Hepatocyte (in vitro differentiated cells): ENCODE measurements around the gene NCAPD3. TPM values are rescaled to one million over a fixed set of nuclear protein-coding genes. Genes with fewer than 3 reads are reported as not detected.

ENCODE experiments used
- DNase-seq: peaks from one replicate; pipeline ENCODE4 v3.0.0-alpha.2; 2016; ENCODE audit warnings: low spot score
- H2AFZ ChIP-seq: fragments of 200-600 bp; sonication (generic); 2 replicates; pipeline ENCODE4 v1.6.0; 2016; ENCODE audit warnings: antibody characterized with exemption, mild to moderate bottlenecking
- H3K27ac ChIP-seq: fragments of 200-600 bp; sonication (generic); 2 replicates; pipeline ENCODE4 v1.5.1; 2016; ENCODE audit warnings: mild to moderate bottlenecking
- H3K27me3 ChIP-seq: fragments of 200-600 bp; sonication (generic); 2 replicates; pipeline ENCODE4 v1.6.1; 2016
- H3K36me3 ChIP-seq: fragments of 200-600 bp; sonication (generic); replicated peaks from 2 replicates; pipeline ENCODE4 v1.5.1; 2016; ENCODE audit warnings: low read depth; ENCODE audit not compliant: insufficient read depth
- H3K4me1 ChIP-seq: fragments of 200-600 bp; sonication (generic); 2 replicates; pipeline ENCODE4 v1.5.1; 2016; ENCODE audit warnings: mild to moderate bottlenecking, moderate library complexity; ENCODE audit not compliant: insufficient read depth
- H3K4me2 ChIP-seq: fragments of 200-600 bp; sonication (generic); 2 replicates; pipeline ENCODE4 v1.6.0; 2016
- H3K4me3 ChIP-seq: fragments of 200-600 bp; sonication (generic); 2 replicates; pipeline ENCODE4 v1.5.1; 2016; ENCODE audit warnings: mild to moderate bottlenecking
- H3K79me2 ChIP-seq: fragments of 200-600 bp; sonication (generic); 2 replicates; pipeline ENCODE4 v1.6.0; 2017; ENCODE audit warnings: mild to moderate bottlenecking
- H3K9me2 ChIP-seq: fragments of 200-600 bp; sonication (generic); replicated peaks from 2 replicates; pipeline ENCODE4 v1.6.0; 2017; ENCODE audit warnings: mild to moderate bottlenecking; ENCODE audit not compliant: insufficient read depth
- H3K9me3 ChIP-seq: fragments of 200-600 bp; sonication (generic); 2 replicates; pipeline ENCODE4 v1.5.1; 2016; ENCODE audit warnings: low read depth, mild to moderate bottlenecking
- H4K20me1 ChIP-seq: fragments of 200-600 bp; sonication (generic); 2 replicates; pipeline ENCODE4 v1.6.0; 2016; ENCODE audit warnings: mild to moderate bottlenecking; ENCODE audit not compliant: insufficient read depth, poor library complexity, severe bottlenecking
- EZH2 ChIP-seq: fragments of 200-600 bp; sonication (generic); IDR thresholded peaks from 2 replicates; pipeline ENCODE4 v1.6.1; 2016; ENCODE audit warnings: antibody characterized with exemption, mild to moderate bottlenecking, borderline replicate concordance
- EZH2phosphoT487 ChIP-seq: fragments of 200-600 bp; sonication (generic); IDR thresholded peaks from one replicate; pipeline ENCODE4 v1.6.1; 2018; ENCODE audit warnings: antibody characterized with exemption, mild to moderate bottlenecking, low read depth, moderate library complexity; ENCODE audit not compliant: unreplicated experiment, severe bottlenecking
- WGBS: methylation state at CpG from one replicate; pipeline ENCODE4 v1.1.6; 2016; ENCODE audit warnings: low lambda C conversion rate; ENCODE audit errors: missing lambda C conversion rate; 5-methylcytosine and 5-hydroxymethylcytosine counted together
- polyA plus RNA-seq: library from polyadenylated mRNA; unstranded; fragments of >200 nt; fragmentation: Nextera tagmentation; extraction: Ambion mirVana; gene quantifications from 2 replicates; pipeline ENCODE4 v1.2.1, GENCODE V29; 2016
- total RNA-seq: library from RNA; depleted of rRNA; stranded (reverse); fragments of >200 nt; gene quantifications from 2 replicates; pipeline ENCODE4 v1.2.3, GENCODE V29; 2014
- TF ChIP-seq, protein P1 (sequence below): fragments of 200-600 bp; sonication (generic); IDR thresholded peaks from 2 replicates; pipeline ENCODE4 v1.5.1; 2016; ENCODE audit warnings: antibody characterized with exemption, mild to moderate bottlenecking; ENCODE audit not compliant: poor library complexity

NCAPD3 gene
- total and polyA plus RNA-seq, 2 experiments from 2014 or later: 8.8 to 9.5 TPM

DNA sequence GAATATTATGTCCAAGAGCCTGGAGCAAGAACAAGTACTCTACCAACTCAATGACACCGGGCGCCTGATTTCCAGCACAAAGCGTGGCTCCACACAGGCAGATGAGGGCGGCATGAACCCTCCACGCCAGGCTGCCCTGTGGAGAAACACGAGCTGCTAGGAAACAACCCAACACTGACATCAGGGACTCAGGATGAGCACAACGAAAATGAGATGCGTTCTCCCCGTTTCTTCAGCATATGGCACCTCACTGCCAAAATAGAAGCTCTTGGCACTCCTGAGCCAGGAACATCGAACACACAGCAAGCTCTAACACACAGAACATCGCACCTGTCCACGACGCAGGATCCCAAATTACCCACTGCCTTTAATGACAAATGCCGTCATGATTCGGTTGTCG lies 68.3 kb downstream of the NCAPD3 start:
- Histone ChIP-seq H3K27me3 (no peaks in the 10 kb centered on the region), H3K4me3 (no peak overlapping the region), H3K4me1 (peaks cover 5% of the 10 kb centered on the region), H3K27ac (no peak overlapping the region), H3K4me2 (no peak overlapping the region), H3K9me2 (no peaks in the 10 kb centered on the region), H3K36me3 (no peaks in the 10 kb centered on the region), H3K9me3 (no peaks in the 10 kb centered on the region), H2AFZ (no peak overlapping the region), H3K79me2 (no peaks in the 10 kb centered on the region), H4K20me1 (no peaks in the 10 kb centered on the region)
- 88% methylated on average over 16 of the region's 16 CpGs for WGBS
- TF ChIP-seq, protein P1, sequence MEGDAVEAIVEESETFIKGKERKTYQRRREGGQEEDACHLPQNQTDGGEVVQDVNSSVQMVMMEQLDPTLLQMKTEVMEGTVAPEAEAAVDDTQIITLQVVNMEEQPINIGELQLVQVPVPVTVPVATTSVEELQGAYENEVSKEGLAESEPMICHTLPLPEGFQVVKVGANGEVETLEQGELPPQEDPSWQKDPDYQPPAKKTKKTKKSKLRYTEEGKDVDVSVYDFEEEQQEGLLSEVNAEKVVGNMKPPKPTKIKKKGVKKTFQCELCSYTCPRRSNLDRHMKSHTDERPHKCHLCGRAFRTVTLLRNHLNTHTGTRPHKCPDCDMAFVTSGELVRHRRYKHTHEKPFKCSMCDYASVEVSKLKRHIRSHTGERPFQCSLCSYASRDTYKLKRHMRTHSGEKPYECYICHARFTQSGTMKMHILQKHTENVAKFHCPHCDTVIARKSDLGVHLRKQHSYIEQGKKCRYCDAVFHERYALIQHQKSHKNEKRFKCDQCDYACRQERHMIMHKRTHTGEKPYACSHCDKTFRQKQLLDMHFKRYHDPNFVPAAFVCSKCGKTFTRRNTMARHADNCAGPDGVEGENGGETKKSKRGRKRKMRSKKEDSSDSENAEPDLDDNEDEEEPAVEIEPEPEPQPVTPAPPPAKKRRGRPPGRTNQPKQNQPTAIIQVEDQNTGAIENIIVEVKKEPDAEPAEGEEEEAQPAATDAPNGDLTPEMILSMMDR: no peak
- no peak for TF ChIP-seq EZH2
- TF ChIP-seq EZH2phosphoT487: no peak
- no peak for DNase-seq

DNA sequence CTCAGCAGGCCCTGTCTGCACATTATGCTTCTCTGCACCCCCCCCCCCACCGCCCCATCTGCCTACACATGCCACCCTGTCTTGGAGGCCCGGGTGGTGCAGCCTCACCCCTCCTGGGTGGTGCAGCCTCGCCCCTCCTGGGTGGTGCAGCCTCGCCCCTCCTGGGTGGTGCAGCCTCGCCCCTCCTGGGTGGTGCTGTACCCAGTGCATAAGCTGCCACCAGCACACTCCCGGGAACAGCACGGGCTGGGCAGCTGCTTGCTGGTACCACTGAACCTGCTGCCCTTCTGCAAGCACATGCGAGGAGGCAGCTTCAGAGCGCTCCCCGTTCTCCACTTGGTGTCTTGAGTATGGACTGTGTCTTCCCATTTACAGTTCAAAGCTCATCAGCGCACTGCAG lies 69.3 kb downstream of the NCAPD3 start:
- 97% methylated on average over 9 of the region's 11 CpGs for WGBS
- H3K4me3 ChIP-seq: no peak overlapping the region
- H3K4me1 ChIP-seq: peaks cover 5% of the 10 kb centered on the region
- no peak overlapping the region for H3K4me2 ChIP-seq
- TF ChIP-seq EZH2phosphoT487 (no peak), EZH2 (no peak)
- TF ChIP-seq, protein P1: no peak
- no peak overlapping the region for H3K27ac ChIP-seq
- H3K79me2 ChIP-seq: no peaks in the 10 kb centered on the region
- no peaks in the 10 kb centered on the region for H3K27me3 ChIP-seq
- H3K9me2 ChIP-seq: no peaks in the 10 kb centered on the region
- H2AFZ ChIP-seq: no peak overlapping the region
- DNase-seq: no peak
- no peaks in the 10 kb centered on the region for H3K36me3 ChIP-seq
- H4K20me1 ChIP-seq: no peaks in the 10 kb centered on the region
- no peaks in the 10 kb centered on the region for H3K9me3 ChIP-seq

DNA sequence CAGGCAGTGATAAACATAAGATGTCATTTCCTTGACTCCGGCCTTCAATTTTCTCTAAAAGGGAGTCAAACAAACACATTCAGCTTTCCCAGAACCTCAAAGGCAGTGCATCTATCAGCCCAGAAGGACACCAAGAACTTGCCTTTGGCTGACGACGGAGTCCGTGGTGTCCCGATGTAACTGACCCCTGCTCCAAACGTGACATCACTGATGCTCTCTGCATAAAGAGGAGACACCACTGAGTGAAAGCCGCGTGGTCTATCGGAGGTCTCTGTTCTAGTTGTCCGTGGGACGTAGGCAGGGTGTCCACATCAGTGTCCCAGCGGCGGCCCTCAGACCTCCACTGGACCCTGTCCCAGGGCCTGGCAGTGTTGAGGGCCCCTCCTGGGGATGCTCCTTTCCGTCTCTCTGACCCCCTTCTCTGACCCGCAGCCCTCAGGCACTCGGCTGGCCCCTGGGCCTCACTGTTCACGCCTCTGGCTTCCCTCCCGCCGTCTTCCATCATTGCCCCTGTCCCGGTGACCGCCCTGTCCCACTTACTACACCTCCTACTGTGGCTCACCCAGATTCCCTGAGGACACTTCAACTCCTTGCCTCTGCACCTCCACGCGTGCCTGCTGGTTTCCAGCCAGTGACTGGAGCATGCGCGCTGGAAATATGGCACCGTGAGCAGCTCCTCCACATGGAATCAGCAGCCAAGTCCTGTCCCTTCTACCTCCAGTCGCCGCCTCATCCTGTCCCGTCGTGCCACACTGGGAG lies 70.4 kb downstream of the NCAPD3 start:
- Histone ChIP-seq H4K20me1 (no peaks in the 10 kb centered on the region), H3K79me2 (no peaks in the 10 kb centered on the region), H3K4me3 (no peak overlapping the region), H2AFZ (no peak overlapping the region), H3K27me3 (no peaks in the 10 kb centered on the region), H3K9me3 (no peaks in the 10 kb centered on the region), H3K9me2 (no peaks in the 10 kb centered on the region), H3K27ac (no peak overlapping the region), H3K4me2 (no peak overlapping the region), H3K4me1 (peaks cover 5% of the 10 kb centered on the region), H3K36me3 (no peaks in the 10 kb centered on the region)
- no peak for DNase-seq
- 97% methylated on average over 30 of the region's 30 CpGs for WGBS
- TF ChIP-seq EZH2: no peak
- TF ChIP-seq, protein P1: no peak
- TF ChIP-seq EZH2phosphoT487: no peak
